SK-N-SH (cell line): ENCODE results near the gene PRUNE1. TPM values are rescaled to one million over a fixed set of nuclear protein-coding genes. Genes with fewer than 3 reads are reported as not detected.

Source experiments
- CTCF ChIA-PET: fragments of 300-600, 350-600 bp; formaldehyde crosslinking; extraction: SDS; loops from one replicate; lab custom pipeline; 2021; lab: Yijun Ruan, JAX
- POLR2A ChIA-PET: fragments of 350-600 bp; sonication (Branson Sonifier 250); formaldehyde crosslinking; extraction: SDS; loops from one replicate; lab custom pipeline; 2020; ENCODE audit warnings: antibody characterized with exemption, inconsistent platforms; lab: Yijun Ruan, JAX
- DNase-seq: peaks from one replicate; pipeline ENCODE4 v3.0.0; 2012
- H2AFZ ChIP-seq: fragments of 200-600 bp; sonication (generic); 2 replicates; pipeline ENCODE4 v1.8.1; 2016; ENCODE audit warnings: antibody characterized with exemption, mild to moderate bottlenecking, low read depth
- H3F3A ChIP-seq: fragments of 200-600 bp; sonication (generic); replicated peaks from 2 replicates; pipeline ENCODE3; 2016; ENCODE audit warnings: antibody characterized with exemption, mild to moderate bottlenecking; ENCODE audit not compliant: insufficient read depth
- H3K27ac ChIP-seq, 2 experiments: fragments of 200-500 bp in 1 of 2; fragments of 200-600 bp in 1 of 2; sonication (Bioruptor generic) in 1 of 2; sonication (generic), shearing (Covaris generic) in 1 of 2; 2 replicates each; pipeline versions ENCODE4 v1.5.1 to v1.6.1; 2014 to 2016; ENCODE audit warnings: low read depth in 2 of 2, inconsistent platforms in 1 of 2, low read length in 1 of 2, mild to moderate bottlenecking in 1 of 2, mixed read lengths in 1 of 2
- H3K27me3 ChIP-seq: fragments of 200-600 bp; sonication (generic), shearing (Covaris generic); 2 replicates; pipeline ENCODE4 v1.6.1; 2016; ENCODE audit warnings: mixed run types; ENCODE audit not compliant: insufficient read depth
- H3K36me3 ChIP-seq, 2 experiments: fragments of 200-500 bp in 1 of 2; fragments of 200-600 bp in 1 of 2; sonication (Bioruptor generic) in 1 of 2; sonication (generic) in 1 of 2; replicated peaks in 1 of 2; 2 replicates each; pipeline versions ENCODE3 to v1.5.1; 2014 to 2016; ENCODE audit warnings: low read length in 1 of 2, mild to moderate bottlenecking in 1 of 2; ENCODE audit not compliant: insufficient read depth in 2 of 2, control insufficient read depth in 1 of 2
- H3K4me1 ChIP-seq, 2 experiments: fragments of 200-500 bp in 1 of 2; fragments of 200-600 bp in 1 of 2; sonication (Bioruptor generic) in 1 of 2; sonication (generic), shearing (Covaris generic) in 1 of 2; 2 replicates each; pipeline versions ENCODE4 v1.5.1 to v1.6.1; 2014 to 2016; ENCODE audit warnings: low read depth in 1 of 2, low read length in 1 of 2, mixed run types in 1 of 2; ENCODE audit not compliant: insufficient read depth in 2 of 2, control insufficient read depth in 1 of 2
- H3K4me2 ChIP-seq: fragments of 200-600 bp; sonication (generic), shearing (Covaris generic); 2 replicates; pipeline ENCODE4 v1.6.1; 2017; ENCODE audit warnings: mixed run types
- H3K4me3 ChIP-seq, 2 experiments: fragments of 200-500 bp in 1 of 2; fragments of 200-600 bp in 1 of 2; sonication (Bioruptor generic) in 1 of 2; sonication (generic), shearing (Covaris generic) in 1 of 2; 2 replicates each; pipeline versions ENCODE4 v1.5.1 to v1.8.1; 2014 to 2016; ENCODE audit warnings: low read depth in 2 of 2, inconsistent platforms in 1 of 2, low read length in 1 of 2, mild to moderate bottlenecking in 1 of 2, mixed read lengths in 1 of 2, moderate library complexity in 1 of 2
- H3K79me2 ChIP-seq: fragments of 200-600 bp; sonication (generic); 2 replicates; pipeline ENCODE4 v1.8.1; 2017; ENCODE audit warnings: mild to moderate bottlenecking; ENCODE audit not compliant: insufficient read depth
- H3K9ac ChIP-seq: fragments of 200-600 bp; sonication (generic); 2 replicates; pipeline ENCODE4 v1.6.1; 2017; ENCODE audit warnings: mixed run types
- H3K9me2 ChIP-seq: fragments of 200-600 bp; sonication (generic); 2 replicates; pipeline ENCODE4 v1.6.1; 2017; ENCODE audit warnings: mixed run types
- H3K9me3 ChIP-seq: fragments of 200-600 bp; sonication (generic); 2 replicates; pipeline ENCODE4 v1.6.1; 2017; ENCODE audit warnings: mixed run types, mild to moderate bottlenecking, moderate library complexity
- H4K20me1 ChIP-seq: fragments of 200-600 bp; sonication (generic); 2 replicates; pipeline ENCODE4 v1.6.1; 2017; ENCODE audit warnings: mild to moderate bottlenecking, mixed run types; ENCODE audit not compliant: insufficient read depth
- ELF1 ChIP-seq: IDR thresholded peaks from 2 replicates; pipeline ENCODE4 v1.4.0; 2012
- EP300 ChIP-seq, 2 experiments: IDR thresholded peaks; 2 replicates each; pipeline versions ENCODE4 v1.4.0 to v1.6.1; 2012; ENCODE audit warnings: borderline replicate concordance in 1 of 2, low read depth in 1 of 2, low read length in 1 of 2
- EZH2phosphoT487 ChIP-seq: fragments of 200-600 bp; sonication (generic); IDR thresholded peaks from 2 replicates; pipeline ENCODE4 v1.6.1; 2017; ENCODE audit warnings: low read depth, mixed run types, mild to moderate bottlenecking, antibody characterized with exemption, moderate library complexity, borderline replicate concordance
- FOXJ3 ChIP-seq: sonication (generic); formaldehyde crosslinking; IDR thresholded peaks from 2 replicates; pipeline ENCODE4 v1.5.1; 2020; ENCODE audit warnings: mild to moderate bottlenecking, missing genetic modification reagents
- GABPA ChIP-seq: IDR thresholded peaks from 2 replicates; pipeline ENCODE4 v1.4.0; 2012; ENCODE audit warnings: low read depth, mild to moderate bottlenecking
- GATA2 ChIP-seq: sonication (generic); formaldehyde crosslinking; IDR thresholded peaks from 2 replicates; pipeline ENCODE4 v1.5.0; 2020; ENCODE audit warnings: mild to moderate bottlenecking, missing genetic modification reagents
- IRF3 ChIP-seq: fragments of 150-350 bp; IDR thresholded peaks from 2 replicates; pipeline ENCODE4 v1.6.1; 2016; ENCODE audit warnings: mild to moderate bottlenecking, low read depth, low read length
- MAX ChIP-seq: IDR thresholded peaks from 2 replicates; pipeline ENCODE4 v1.4.0; 2012; ENCODE audit warnings: low read depth
- NFIC ChIP-seq: IDR thresholded peaks from 2 replicates; pipeline ENCODE4 v1.4.0; 2012; ENCODE audit warnings: borderline replicate concordance
- POLR2AphosphoS5 ChIP-seq: IDR thresholded peaks from 2 replicates; pipeline ENCODE4 v1.6.1; 2012; ENCODE audit warnings: low read depth, low read length
- RAD21 ChIP-seq: IDR thresholded peaks from 2 replicates; pipeline ENCODE4 v1.6.1; 2012; ENCODE audit warnings: mild to moderate bottlenecking, low read length
- RCOR1 ChIP-seq: fragments of 150-350 bp; IDR thresholded peaks from 2 replicates; pipeline ENCODE4 v1.6.1; 2017; ENCODE audit warnings: antibody characterized with exemption, low read length
- REST ChIP-seq: IDR thresholded peaks from 2 replicates; pipeline ENCODE4 v1.6.1; 2012; ENCODE audit warnings: mild to moderate bottlenecking, low read depth, low read length, moderate library complexity
- SIN3A ChIP-seq: IDR thresholded peaks from 2 replicates; pipeline ENCODE4 v1.6.1; 2012; ENCODE audit warnings: low read depth, mild to moderate bottlenecking, low read length, moderate library complexity, borderline replicate concordance
- SMC3 ChIP-seq: IDR thresholded peaks from 2 replicates; pipeline ENCODE4 v1.6.1; 2012; ENCODE audit warnings: low read depth, low read length, improper control_type of control experiment
- TCF12 ChIP-seq: IDR thresholded peaks from 2 replicates; pipeline ENCODE4 v1.4.0; 2012
- TEAD4 ChIP-seq: IDR thresholded peaks from 2 replicates; pipeline ENCODE4 v1.4.0; 2012; ENCODE audit warnings: mild to moderate bottlenecking, borderline replicate concordance; ENCODE audit not compliant: insufficient read depth
- USF1 ChIP-seq: IDR thresholded peaks from 2 replicates; pipeline ENCODE4 v1.4.0; 2012; ENCODE audit warnings: low read depth, borderline replicate concordance
- USF2 ChIP-seq: fragments of 150-350 bp; IDR thresholded peaks from 2 replicates; pipeline ENCODE4 v1.6.1; 2017; ENCODE audit warnings: antibody characterized with exemption, low read length, low read depth, borderline replicate concordance
- ZBTB33 ChIP-seq: IDR thresholded peaks from 2 replicates; pipeline ENCODE4 v1.4.0; 2012; ENCODE audit warnings: low read depth, borderline replicate concordance
- WGBS: methylation state at CpG from one replicate; pipeline ENCODE4 v1.1.6; 2017; ENCODE audit warnings: low lambda C conversion rate; 5-methylcytosine and 5-hydroxymethylcytosine counted together
- polyA plus RNA-seq, 3 experiments: library from polyadenylated mRNA; depleted of rRNA; stranded (reverse); fragments of >200 nt; gene quantifications; 2 replicates each; pipeline ENCODE4 v1.2.3, GENCODE V29; 2012

Gene PRUNE1
- polyA plus RNA-seq, 1 of the 3 experiments (the other 2 are of a cell fraction), result 7.3 TPM

GRCh38 chr1:151039521-151039920 lies 31.3 kb downstream of the PRUNE1 start (continued):
- TF ChIP-seq IRF3 (no peak), ELF1 (no peak), TEAD4 (no peak), GABPA (no peak), FOXJ3 (CRISPR knock-in tag) (no peak)

GRCh38 chr1:151043163-151043562 lies 34.9 kb downstream of the PRUNE1 start:
- ChIA-PET POLR2A (no interaction called here), CTCF (interaction anchor here (1.3 to 1.9 kb wide), 3 partner anchors 16 to 298 kb away, joined by 4 to 9 read pairs (median 5); partner anchors contain the start of genes CDC42SE1, MINDY1 and MLLT11)
- Histone ChIP-seq H3K27ac (no peak overlapping the region), H3K9me3 (no peaks in the 10 kb centered on the region), H3K36me3 (no peaks in the 10 kb centered on the region), H3K4me1 (peaks cover 0 to 2% of the 10 kb centered on the region in 2 experiments; a peak in 1 of 4 replicates), H2AFZ (no peak overlapping the region), H3K79me2 (no peaks in the 10 kb centered on the region), H3K4me3 (no peak overlapping the region), H3K27me3 (no peaks in the 10 kb centered on the region), H4K20me1 (no peaks in the 10 kb centered on the region), H3K9ac (no peak overlapping the region), H3K9me2 (no peaks in the 10 kb centered on the region), H3K4me2 (no peak overlapping the region), H3F3A (peaks cover 8% of the 10 kb centered on the region)
- TF ChIP-seq RAD21 (no peak), REST (no peak), SMC3 (no peak), GABPA (no peak), USF1 (no peak), EP300 (IDR thresholded peaks at IDR 0.05; ENCODE audit: borderline replicate concordance in 1 of 2, low read depth in 1 of 2, low read length in 1 of 2) (no peak), MAX (no peak), RCOR1 (no peak), TCF12 (no peak), FOXJ3 (CRISPR knock-in tag) (no peak), USF2 (no peak), ELF1 (no peak), IRF3 (no peak), EZH2phosphoT487 (no peak), NFIC (no peak), GATA2 (CRISPR knock-in tag) (no peak), ZBTB33 (no peak), SIN3A (no peak), POLR2AphosphoS5 (no peak)
- no peak for DNase-seq
- 95% methylated on average over 1 of the region's 1 CpG for WGBS
